OCI-LY3 (cell line): ENCODE data around the gene HMG20A.

Experiments
- CTCF ChIP-seq: fragments of 200-600, 300-600 bp; sonication (generic); IDR thresholded peaks from 2 replicates; pipeline ENCODE4 v1.5.1; 2014; ENCODE audit warnings: antibody characterized with exemption, low read length, low read depth
- EZH2phosphoT487 ChIP-seq: fragments of 200-600 bp; shearing (Covaris generic); IDR thresholded peaks from 2 replicates; pipeline ENCODE4 v1.6.1; 2018; ENCODE audit warnings: antibody characterized with exemption, mixed run types, low read depth

GRCh38 chr15:77419836-77420609 lies 665 bp upstream of the HMG20A start, which contains the start of gene PEAK1:
- no peak for TF ChIP-seq CTCF
- no peak for TF ChIP-seq EZH2phosphoT487
